IgD-negative memory B cell (primary cell): ENCODE measurements around the gene SLC35E4. TPM values are rescaled to one million over a fixed set of nuclear protein-coding genes. Genes with fewer than 3 reads are reported as not detected.
"Not testable (repeated sequence)": the region's sequence is repeated elsewhere in the genome, so short reads cannot be mapped to it uniquely, and the experiment has no call there.

ENCODE experiments used
- H3K27ac Mint-ChIP-seq, 3 donors: one replicate each; pipeline ENCODE4 v1.8.0; 2020 to 2022; ENCODE audit warnings: mild to moderate bottlenecking in 3 of 3, mixed read lengths in 3 of 3, moderate library complexity in 1 of 3
- H3K27me3 Mint-ChIP-seq: one replicate; pipeline ENCODE4 v1.8.0; 2021; ENCODE audit warnings: mixed read lengths
- H3K36me3 Mint-ChIP-seq: one replicate; pipeline ENCODE4 v1.8.0; 2020; ENCODE audit warnings: mild to moderate bottlenecking, mixed read lengths
- H3K4me1 Mint-ChIP-seq, 3 donors: one replicate each; pipeline ENCODE4 v1.8.0; 2020 to 2022; ENCODE audit warnings: mixed read lengths in 3 of 3, mild to moderate bottlenecking in 1 of 3
- H3K4me3 Mint-ChIP-seq, 4 donors: one replicate each; pipeline ENCODE4 v1.8.0; 2020 to 2022; ENCODE audit warnings: mild to moderate bottlenecking in 4 of 4, mixed read lengths in 4 of 4, moderate library complexity in 3 of 4
- H3K9me3 Mint-ChIP-seq, 3 donors: one replicate each; pipeline ENCODE4 v1.8.0; 2020 to 2021; ENCODE audit warnings: mixed read lengths in 3 of 3, mild to moderate bottlenecking in 1 of 3
- polyA plus RNA-seq: library from polyadenylated mRNA; unstranded; fragments of 300-500 nt; fragmentation: Illumina TruSeq; gene quantifications from one replicate; pipeline ENCODE4 v1.2.3, GENCODE V29; 2021

Gene SLC35E4
- polyA plus RNA-seq, 1 donor from 2014 or later: 1.5 TPM

DNA sequence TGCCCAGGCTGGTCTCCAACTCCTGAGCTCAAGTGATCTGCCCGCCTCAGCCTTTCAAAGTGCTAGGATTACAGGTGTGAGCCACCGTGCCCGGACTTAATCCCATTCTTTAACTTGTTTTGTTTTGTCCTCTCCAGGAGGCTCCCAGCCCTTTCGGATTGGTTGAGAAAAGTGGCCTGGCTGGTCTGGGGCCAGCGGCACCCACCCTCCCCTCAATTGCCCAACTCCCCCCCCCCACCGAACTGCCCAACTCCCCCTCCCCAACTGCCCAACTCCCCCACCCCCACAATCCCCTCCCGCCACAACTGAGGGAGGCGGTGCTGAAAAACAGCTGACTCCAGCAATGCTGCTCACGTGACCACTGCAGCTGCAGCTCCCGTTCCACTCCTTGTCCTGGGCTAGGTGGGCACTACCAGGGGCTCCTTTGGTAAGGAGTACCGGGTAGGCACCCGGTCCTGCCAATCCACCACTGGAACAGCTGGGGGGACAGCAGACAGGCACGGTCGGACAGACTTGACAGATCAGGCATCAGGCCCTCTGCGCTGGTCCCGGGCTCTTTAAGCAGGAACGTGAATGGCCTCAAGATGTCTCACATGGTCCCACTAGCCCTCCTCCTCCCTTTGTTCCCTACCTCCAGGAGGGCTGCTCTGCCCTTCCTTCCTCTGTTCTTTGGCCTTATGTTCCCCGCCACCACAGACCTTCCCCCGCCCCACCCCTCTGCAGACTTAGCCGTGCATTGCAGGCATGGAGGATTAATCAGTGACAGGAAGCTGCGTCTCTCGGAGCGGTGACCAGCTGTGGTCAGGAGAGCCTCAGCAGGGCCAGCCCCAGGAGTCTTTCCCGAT lies 28.9 kb upstream of the SLC35E4 start, which contains the start of gene TCN2:
Gene TCN2, plus strand, starts transcription at position 720 of the 845 bp plus-strand sequence. CDS start 158 bp downstream, outside the sequence.
- Mint-ChIP-seq H3K27ac (peak within 1 kb of the TSS in 1 of 3 donors; percentile 76), H3K9me3 (no peaks in the 10 kb centered on the region), H3K4me3 (peak within 1 kb of the TSS; percentile 17 to 93 (median 86)), H3K4me1 (peaks cover 17 to 25% (median 21%) of the 10 kb centered on the region in 3 donors), H3K27me3 (peaks cover 10% of the 10 kb centered on the region), H3K36me3 (no peaks in the 10 kb centered on the region)

DNA sequence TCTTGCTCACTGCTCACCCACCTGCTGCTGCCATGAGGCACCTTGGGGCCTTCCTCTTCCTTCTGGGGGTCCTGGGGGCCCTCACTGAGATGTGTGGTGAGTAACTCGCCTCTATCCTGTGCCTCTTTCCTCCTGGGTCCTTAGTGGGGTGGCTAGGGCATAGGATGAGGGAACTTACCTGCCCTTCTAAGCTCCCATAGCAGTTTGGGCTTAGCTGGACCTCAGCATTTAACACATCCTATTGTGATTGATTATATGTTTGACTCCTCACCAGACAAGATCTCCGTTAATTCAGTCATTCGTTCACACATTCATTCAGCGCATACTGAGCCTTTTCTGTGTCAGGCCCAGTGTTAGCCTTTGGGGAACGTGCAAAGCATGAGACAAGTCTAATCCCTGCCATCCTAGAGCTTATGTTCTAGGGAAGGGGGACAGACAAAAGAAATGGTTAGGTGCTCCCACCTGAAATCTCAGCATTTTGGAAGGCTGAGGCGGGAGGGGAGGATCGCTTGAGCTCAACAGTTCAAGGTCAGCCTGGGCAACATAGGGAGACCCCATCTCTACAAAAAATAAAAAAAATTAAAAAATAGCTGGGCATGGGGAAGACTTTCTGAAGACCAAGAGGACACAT lies 28.2 kb upstream of the SLC35E4 start:
- peak overlapping the region in 1 of 3 donors; percentile 76 for H3K27ac Mint-ChIP-seq
- no peaks in the 10 kb centered on the region for H3K36me3 Mint-ChIP-seq
- peaks cover 10% of the 10 kb centered on the region for H3K27me3 Mint-ChIP-seq
- peaks cover 15 to 25% (median 21%) of the 10 kb centered on the region in 3 donors for H3K4me1 Mint-ChIP-seq
- no peaks in the 10 kb centered on the region for H3K9me3 Mint-ChIP-seq
- H3K4me3 Mint-ChIP-seq: peak overlapping the region; percentile 17 to 93 (median 86)

DNA sequence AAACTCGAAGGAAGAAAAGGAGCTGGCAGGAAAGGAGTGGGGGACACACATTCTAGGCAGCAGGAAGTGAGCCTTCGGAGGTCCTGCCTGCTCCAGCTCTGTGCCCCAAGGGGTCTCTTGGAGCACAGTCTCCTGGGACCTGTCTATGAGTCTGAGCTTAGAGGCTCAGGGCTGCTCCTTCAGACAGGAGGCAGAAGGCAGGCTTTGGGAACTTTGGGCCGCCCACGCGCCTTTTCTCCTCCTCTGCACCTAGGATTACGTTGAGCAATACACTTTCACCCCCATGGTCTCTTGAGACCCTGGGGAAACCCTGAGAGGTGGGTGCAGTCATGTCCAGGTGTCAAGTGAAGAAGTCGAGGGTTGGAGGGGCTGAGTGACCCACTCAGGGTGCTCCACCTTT lies 27.6 kb upstream of the SLC35E4 start:
- Mint-ChIP-seq H3K27me3 (peaks cover 10% of the 10 kb centered on the region), H3K4me3 (no peak overlapping the region), H3K9me3 (no peaks in the 10 kb centered on the region), H3K4me1 (peaks cover 15 to 25% (median 21%) of the 10 kb centered on the region in 3 donors), H3K36me3 (no peaks in the 10 kb centered on the region), H3K27ac (peak overlapping the region in 1 of 3 donors; percentile 76)

DNA sequence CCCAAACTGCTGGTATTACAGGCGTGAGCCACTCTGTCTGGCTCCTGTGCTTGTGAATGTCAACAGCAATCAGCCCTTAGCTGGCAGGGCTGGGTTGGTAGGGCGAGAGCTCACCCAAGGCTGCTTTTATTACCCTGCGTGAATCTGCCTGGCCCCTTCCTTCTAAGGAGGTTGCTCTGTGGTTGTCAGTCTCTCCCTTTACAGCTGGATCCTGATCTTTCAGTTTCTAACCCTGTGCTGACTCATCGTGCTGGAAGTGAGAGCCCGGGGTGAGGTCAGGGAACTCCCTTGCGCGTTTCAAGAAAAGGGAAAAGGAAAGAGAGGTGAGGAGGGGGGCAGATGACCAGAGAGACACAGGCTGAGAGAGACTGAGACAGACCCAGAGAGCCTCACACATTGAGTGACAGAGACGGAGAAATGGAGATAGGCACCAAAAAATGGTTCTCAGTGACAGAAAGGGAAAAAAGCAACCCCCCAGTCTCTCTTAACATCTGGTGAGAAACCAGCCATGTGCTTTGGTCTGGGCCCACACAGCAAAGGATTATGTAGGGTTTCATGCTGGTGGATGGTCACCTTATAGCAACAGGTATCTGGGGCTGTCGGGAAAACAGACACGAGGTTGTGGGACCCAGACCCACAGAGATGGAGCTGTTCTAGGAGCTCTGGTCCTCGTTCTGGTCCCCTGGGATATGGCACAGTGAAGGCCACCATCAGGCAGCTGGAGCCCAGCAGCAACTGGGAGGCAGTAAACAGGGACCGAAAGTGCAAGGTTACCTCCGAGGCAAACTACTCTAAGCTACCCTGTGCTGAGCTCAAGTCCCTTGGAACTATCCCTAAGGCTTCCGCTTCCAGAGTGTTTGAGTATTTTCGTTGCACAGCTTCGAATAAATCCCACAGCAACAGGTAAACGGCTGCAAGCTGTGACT lies 26.1 kb upstream of the SLC35E4 start:
- Mint-ChIP-seq H3K4me1 (peaks cover 15 to 25% (median 21%) of the 10 kb centered on the region in 3 donors), H3K9me3 (no peaks in the 10 kb centered on the region), H3K4me3 (peak overlapping the region in 3 of 4 donors; percentile 30 to 76 (median 73)), H3K36me3 (no peaks in the 10 kb centered on the region), H3K27ac (peak overlapping the region in 1 of 3 donors; percentile 50), H3K27me3 (peaks cover 12% of the 10 kb centered on the region)

DNA sequence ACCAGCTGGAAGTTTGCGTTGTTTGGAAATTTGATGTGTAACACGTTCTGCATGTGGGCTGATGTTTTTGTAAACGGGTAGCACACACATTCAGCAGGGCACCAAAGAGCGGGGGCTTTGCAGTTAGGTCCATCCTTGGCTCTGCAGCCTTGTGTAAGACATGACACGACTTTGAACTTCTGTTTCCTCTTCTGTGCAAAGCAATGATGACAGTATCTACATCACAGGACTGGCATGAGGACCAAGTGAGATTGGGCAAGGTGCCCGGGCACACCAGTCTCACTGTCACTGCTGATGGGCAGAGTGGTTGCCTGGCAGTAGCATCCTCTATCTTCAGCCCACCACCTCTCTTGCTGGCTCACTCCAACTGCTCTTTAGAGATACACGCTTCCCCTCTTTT lies 25.3 kb upstream of the SLC35E4 start:
- no peaks in the 10 kb centered on the region for H3K9me3 Mint-ChIP-seq
- H3K4me3 Mint-ChIP-seq: no peak overlapping the region
- no peak overlapping the region for H3K27ac Mint-ChIP-seq
- peaks cover 12% of the 10 kb centered on the region for H3K27me3 Mint-ChIP-seq
- peaks cover 15 to 25% (median 20%) of the 10 kb centered on the region in 3 donors for H3K4me1 Mint-ChIP-seq
- no peaks in the 10 kb centered on the region for H3K36me3 Mint-ChIP-seq

DNA sequence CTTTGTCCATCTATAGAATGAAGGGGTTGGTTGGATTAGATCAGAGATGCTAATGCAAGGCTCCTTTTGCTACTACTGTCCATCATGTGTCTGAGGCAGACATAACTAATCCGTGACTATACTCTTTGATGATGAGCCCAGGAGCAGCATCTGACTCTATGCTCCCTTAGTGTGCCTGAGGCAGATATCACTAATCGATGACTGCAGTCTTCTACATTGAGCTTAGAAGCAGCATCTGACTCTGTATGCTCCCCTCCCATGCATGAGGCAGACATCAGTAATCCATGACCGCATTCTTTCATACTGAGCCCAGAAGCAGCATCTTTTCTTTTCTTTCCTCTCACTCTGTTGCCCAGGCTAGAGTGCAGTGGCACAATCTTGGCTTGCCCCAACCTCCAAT lies 24.4 kb upstream of the SLC35E4 start:
- Mint-ChIP-seq H3K4me3 (no peak overlapping the region), H3K36me3 (no peaks in the 10 kb centered on the region), H3K4me1 (peaks cover 14 to 19% (median 15%) of the 10 kb centered on the region in 3 donors), H3K9me3 (no peaks in the 10 kb centered on the region), H3K27ac (no peak overlapping the region), H3K27me3 (peaks cover 12% of the 10 kb centered on the region)

DNA sequence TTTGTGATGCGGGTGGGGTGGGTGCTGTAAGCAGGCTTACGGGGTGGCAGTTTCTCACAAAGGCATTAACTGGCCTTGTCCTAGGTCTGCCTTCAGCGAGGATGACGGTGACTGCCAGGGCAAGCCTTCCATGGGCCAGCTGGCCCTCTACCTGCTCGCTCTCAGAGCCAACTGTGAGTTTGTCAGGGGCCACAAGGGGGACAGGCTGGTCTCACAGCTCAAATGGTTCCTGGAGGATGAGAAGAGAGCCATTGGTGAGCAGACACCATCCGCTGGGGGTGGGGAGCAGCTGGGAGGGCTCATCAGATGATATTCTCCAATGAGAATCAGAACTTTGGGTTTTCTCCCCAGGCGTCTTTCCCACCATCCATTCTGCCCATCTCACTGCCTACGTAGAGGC lies 22.8 kb upstream of the SLC35E4 start:
- H3K4me1 Mint-ChIP-seq: peaks cover 8 to 14% (median 13%) of the 10 kb centered on the region in 3 donors
- H3K27me3 Mint-ChIP-seq: peaks cover 12% of the 10 kb centered on the region
- no peak overlapping the region for H3K4me3 Mint-ChIP-seq
- H3K36me3 Mint-ChIP-seq: no peaks in the 10 kb centered on the region
- H3K27ac Mint-ChIP-seq: no peak overlapping the region
- H3K9me3 Mint-ChIP-seq: no peaks in the 10 kb centered on the region

DNA sequence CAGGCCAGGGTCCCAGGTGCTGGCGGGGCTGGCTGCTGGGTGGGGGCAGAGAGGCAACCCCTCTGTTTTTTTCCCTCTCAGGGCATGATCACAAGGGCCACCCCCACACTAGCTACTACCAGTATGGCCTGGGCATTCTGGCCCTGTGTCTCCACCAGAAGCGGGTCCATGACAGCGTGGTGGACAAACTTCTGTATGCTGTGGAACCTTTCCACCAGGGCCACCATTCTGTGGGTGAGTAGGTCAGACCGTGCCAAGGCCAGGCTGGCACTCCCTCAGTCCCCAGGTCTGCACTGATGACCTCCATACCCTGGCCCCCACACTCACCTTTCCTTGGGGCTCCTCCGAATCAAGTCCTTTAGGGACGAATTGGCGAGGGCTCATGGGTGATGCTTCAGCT lies 21.3 kb upstream of the SLC35E4 start:
- Mint-ChIP-seq H3K9me3 (no peaks in the 10 kb centered on the region), H3K36me3 (no peaks in the 10 kb centered on the region), H3K4me1 (peaks cover 4 to 8% (median 5%) of the 10 kb centered on the region in 3 donors), H3K27ac (no peak overlapping the region), H3K4me3 (no peak overlapping the region), H3K27me3 (peaks cover 11% of the 10 kb centered on the region)

DNA sequence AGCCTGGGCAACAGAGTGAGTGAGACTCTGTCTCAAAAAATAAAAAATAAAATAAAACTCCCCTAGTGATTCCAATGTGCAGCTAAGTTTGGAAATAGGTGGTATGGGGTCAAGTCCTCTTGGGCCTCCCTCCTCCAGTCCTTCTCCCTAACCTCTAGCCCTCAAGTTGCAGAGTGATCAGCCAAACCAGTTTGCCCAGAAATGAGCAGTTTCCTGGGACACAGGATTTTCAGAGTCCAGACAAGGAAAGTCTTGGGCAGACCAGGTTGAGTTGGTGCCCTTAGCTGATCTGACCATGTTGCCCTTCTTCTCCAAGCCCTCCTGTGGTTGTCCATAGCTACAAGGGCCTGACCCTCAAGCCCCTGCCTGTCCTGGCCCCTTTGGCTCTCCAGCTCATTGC lies 20.7 kb upstream of the SLC35E4 start:
- Mint-ChIP-seq H3K9me3 (no peaks in the 10 kb centered on the region), H3K27me3 (peaks cover 9% of the 10 kb centered on the region), H3K36me3 (no peaks in the 10 kb centered on the region), H3K27ac (no peak overlapping the region), H3K4me1 (peaks cover 1 to 6% (median 2%) of the 10 kb centered on the region in 3 donors), H3K4me3 (no peak overlapping the region)

DNA sequence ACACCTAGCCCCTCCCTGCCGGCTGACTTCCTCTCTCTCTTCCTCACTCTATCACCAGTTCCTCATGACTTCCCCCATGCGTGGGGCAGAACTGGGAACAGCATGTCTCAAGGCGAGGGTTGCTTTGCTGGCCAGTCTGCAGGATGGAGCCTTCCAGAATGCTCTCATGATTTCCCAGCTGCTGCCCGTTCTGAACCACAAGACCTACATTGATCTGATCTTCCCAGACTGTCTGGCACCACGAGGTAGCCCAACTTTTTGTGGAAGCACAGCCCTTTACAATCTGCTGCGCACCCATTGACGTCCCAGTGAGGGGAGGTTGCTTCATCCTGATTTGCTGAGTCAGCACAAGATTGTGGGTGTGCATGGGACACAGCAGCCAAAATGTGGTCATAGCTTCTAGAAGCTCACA lies 20.0 kb upstream of the SLC35E4 start:
- Mint-ChIP-seq H3K4me3 (peak overlapping the region in 1 of 4 donors; percentile 83), H3K36me3 (no peaks in the 10 kb centered on the region), H3K27me3 (peaks cover 7% of the 10 kb centered on the region), H3K4me1 (peaks cover under 1 to 2% (median 1%) of the 10 kb centered on the region in 3 donors), H3K9me3 (no peaks in the 10 kb centered on the region), H3K27ac (peak overlapping the region in 1 of 3 donors; percentile 88)

DNA sequence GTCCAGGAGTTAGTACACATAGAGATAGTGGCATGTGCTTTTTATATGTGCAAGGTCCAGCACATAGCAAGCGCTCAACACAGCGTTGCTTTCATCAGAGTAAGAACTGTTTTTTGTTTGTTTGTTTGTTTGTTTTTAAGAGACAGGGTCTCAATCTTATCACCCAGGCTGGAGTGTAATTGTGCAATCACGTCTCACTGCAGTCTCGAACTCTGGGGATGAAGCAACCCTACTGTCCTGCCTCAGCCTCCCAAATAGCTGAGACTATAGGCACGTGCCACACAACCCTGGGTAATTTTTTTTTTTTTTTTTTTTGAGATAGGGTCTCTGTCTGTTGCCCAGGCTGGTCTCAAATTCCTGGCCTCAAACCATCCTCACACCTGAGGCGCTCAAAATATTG lies 17.8 kb upstream of the SLC35E4 start:
- Mint-ChIP-seq H3K27ac (no peak overlapping the region), H3K36me3 (no peaks in the 10 kb centered on the region), H3K4me1 (peaks cover 0 to 1% (median 0%) of the 10 kb centered on the region in 3 donors), H3K27me3 (peaks cover 8% of the 10 kb centered on the region), H3K9me3 (no peaks in the 10 kb centered on the region), H3K4me3 (no peak overlapping the region)

DNA sequence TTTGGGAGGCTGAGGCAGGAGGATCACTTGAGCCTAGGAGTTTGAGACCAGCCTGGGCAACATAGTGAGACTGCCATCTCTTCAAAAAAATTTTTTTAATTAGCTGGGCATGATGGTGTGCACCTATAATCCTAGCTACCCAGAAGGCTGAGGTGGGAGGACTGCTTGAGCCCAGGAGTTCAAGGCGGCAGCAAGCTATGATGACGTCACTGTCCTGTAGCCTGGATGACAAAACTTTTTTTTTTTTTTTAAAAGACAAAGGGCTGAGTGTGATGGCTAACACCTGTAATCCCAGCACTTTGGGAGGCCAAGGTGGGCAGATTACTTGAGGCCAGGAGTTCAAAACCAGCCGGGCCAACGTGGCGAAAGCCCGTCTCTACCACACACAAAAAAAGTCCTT lies 15.7 kb upstream of the SLC35E4 start:
- not testable (repeated sequence) for H3K27me3 Mint-ChIP-seq, H3K9me3 Mint-ChIP-seq, H3K36me3 Mint-ChIP-seq, H3K4me3 Mint-ChIP-seq, H3K27ac Mint-ChIP-seq, H3K4me1 Mint-ChIP-seq

DNA sequence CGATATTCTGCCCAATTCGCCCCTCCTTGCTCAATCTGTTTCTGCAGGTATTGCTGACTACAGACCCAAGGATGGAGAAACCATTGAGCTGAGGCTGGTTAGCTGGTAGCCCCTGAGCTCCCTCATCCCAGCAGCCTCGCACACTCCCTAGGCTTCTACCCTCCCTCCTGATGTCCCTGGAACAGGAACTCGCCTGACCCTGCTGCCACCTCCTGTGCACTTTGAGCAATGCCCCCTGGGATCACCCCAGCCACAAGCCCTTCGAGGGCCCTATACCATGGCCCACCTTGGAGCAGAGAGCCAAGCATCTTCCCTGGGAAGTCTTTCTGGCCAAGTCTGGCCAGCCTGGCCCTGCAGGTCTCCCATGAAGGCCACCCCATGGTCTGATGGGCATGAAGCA lies 9.2 kb upstream of the SLC35E4 start:
- H3K4me1 Mint-ChIP-seq: no peaks in the 10 kb centered on the region
- no peak overlapping the region for H3K4me3 Mint-ChIP-seq
- peaks cover 2% of the 10 kb centered on the region for H3K27me3 Mint-ChIP-seq
- no peak overlapping the region for H3K27ac Mint-ChIP-seq
- H3K9me3 Mint-ChIP-seq: no peaks in the 10 kb centered on the region
- H3K36me3 Mint-ChIP-seq: no peaks in the 10 kb centered on the region

DNA sequence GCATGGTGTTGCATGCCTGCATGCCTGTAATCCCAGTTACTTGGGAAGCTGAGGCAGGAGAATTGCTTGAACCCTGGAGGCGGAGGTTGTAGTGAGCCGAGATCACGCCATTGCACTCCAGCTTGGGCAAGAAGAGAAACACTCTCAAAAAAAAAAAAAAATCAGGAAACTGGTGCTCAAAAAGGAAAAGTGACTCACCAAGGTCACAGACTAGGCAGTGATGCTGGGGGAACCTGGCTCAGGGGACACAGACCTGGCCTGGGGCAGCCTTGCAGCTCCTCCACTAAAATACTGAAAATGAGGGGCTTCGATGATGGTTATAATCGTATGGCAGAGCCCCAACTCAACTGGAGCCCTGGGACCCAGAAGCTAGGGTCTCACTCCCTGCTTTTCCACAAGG lies 8.1 kb upstream of the SLC35E4 start:
- no peaks in the 10 kb centered on the region for H3K4me1 Mint-ChIP-seq
- H3K27ac Mint-ChIP-seq: no peak overlapping the region
- no peaks in the 10 kb centered on the region for H3K36me3 Mint-ChIP-seq
- no peaks in the 10 kb centered on the region for H3K9me3 Mint-ChIP-seq
- H3K4me3 Mint-ChIP-seq: no peak overlapping the region
- H3K27me3 Mint-ChIP-seq: no peaks in the 10 kb centered on the region

DNA sequence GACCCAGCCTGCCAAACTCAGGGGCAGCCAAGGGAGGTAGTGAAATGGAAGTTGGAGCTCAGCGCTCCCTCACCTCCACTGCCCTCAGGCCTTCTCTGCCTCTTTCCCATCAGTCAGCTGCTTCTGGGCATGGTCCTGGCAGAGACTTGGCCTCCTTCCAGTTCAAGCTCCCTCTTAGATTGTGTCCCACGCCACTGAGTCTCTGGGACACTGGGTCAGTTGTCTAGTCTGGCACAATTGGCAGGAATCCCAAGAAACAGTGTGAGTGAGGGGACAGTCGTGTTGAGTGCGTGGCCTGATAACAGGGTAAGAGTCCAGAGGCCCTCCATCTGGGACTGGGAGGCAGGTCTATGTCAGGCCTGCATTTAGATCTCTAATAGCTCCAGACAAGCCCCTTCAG lies 7.1 kb upstream of the SLC35E4 start:
- Mint-ChIP-seq H3K27ac (no peak overlapping the region), H3K9me3 (no peaks in the 10 kb centered on the region), H3K4me1 (no peaks in the 10 kb centered on the region), H3K36me3 (no peaks in the 10 kb centered on the region), H3K4me3 (peak overlapping the region in 1 of 4 donors; percentile 57), H3K27me3 (no peaks in the 10 kb centered on the region)
